ENCODE measurements around the gene RENBP.

DNA sequence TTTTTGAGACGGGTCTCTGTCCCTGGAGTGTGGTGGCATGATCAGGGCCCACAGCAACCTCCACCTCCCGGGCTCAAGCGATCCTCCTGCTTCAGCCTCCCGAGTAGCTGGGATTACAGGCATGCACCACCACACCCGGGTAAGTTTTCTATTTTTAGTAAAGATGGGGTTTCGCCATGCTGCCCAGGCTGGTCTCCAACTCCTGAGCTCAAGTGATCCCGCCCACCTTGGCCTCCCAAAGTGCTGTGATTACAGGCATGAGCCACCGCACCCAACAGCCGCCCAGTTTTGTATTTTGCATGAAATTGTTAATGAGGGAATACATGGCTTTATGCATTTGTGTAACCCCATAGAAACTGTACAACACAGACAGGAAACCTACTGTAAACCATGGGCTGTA is 15.6 kb downstream of the RENBP start:
- TF ChIP-seq, protein P1, sequence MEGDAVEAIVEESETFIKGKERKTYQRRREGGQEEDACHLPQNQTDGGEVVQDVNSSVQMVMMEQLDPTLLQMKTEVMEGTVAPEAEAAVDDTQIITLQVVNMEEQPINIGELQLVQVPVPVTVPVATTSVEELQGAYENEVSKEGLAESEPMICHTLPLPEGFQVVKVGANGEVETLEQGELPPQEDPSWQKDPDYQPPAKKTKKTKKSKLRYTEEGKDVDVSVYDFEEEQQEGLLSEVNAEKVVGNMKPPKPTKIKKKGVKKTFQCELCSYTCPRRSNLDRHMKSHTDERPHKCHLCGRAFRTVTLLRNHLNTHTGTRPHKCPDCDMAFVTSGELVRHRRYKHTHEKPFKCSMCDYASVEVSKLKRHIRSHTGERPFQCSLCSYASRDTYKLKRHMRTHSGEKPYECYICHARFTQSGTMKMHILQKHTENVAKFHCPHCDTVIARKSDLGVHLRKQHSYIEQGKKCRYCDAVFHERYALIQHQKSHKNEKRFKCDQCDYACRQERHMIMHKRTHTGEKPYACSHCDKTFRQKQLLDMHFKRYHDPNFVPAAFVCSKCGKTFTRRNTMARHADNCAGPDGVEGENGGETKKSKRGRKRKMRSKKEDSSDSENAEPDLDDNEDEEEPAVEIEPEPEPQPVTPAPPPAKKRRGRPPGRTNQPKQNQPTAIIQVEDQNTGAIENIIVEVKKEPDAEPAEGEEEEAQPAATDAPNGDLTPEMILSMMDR (IDR thresholded peaks at IDR 0.05; ENCODE audit: low read depth, low read length) = no peak
- TF ChIP-seq, protein P2, sequence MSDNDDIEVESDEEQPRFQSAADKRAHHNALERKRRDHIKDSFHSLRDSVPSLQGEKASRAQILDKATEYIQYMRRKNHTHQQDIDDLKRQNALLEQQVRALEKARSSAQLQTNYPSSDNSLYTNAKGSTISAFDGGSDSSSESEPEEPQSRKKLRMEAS (IDR thresholded peaks at IDR 0.05; ENCODE audit: low read depth, low read length) = no peak
- no peak for TF ChIP-seq POLR2A (IDR thresholded peaks at IDR 0.05; ENCODE audit: extremely low read depth, insufficient read length)

All from NB4 (cell line).